ENCODE results near the gene ZSCAN30. TPM values are rescaled to one million over a fixed set of nuclear protein-coding genes. Genes with fewer than 3 reads are reported as not detected.
A peak's percentile ranks its signal among the peaks of the same experiment; 100 is the strongest.

The ZSCAN30 gene
- total and polyA plus RNA-seq, 9 of the 15 experiments (the other 6 are each of a cell fraction or from before 2014, with no cell fraction given): 4.6 to 13.6 (median 10.8) TPM

DNA sequence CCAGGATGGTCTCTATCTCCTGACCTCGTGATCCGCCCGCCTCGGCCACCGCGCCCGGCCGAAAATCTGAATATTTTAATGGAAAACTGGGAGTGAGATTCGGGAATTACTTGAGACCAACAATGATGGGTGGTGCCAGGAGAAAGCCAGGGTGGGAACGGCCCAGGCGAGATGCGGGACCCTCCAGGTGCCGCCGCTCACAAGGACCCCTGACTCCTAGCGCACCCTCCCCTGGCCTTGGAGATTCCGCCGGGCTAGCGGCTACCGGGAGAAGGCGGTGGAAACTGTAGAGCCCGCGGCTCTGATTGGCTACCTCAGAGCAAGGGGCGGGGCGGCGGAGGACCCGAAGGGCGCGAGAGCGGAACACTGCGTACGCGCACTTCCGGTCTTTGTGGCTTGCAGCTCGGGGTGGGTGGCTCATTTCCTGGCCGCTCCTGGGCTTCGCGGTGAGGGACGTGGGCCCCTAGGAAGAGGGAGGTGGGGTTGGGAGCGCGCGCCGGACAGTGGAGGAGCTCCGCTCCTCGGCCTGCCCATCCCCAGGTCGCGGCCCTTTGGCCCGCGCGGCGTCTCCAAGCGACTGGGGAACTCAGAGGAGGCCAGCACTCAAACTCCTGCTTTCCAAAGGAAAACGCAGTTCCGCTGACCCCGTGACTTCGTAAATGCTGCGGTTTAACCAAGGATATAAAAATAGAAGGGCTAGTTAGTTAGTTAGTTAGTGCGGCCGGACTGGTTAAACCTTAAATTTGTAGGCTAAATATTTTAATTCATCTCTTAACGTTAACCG, 49.2 kb downstream of the ZSCAN30 start, which contains the start of gene ZNF397 (continued):
- TF ChIP-seq, protein P1, sequence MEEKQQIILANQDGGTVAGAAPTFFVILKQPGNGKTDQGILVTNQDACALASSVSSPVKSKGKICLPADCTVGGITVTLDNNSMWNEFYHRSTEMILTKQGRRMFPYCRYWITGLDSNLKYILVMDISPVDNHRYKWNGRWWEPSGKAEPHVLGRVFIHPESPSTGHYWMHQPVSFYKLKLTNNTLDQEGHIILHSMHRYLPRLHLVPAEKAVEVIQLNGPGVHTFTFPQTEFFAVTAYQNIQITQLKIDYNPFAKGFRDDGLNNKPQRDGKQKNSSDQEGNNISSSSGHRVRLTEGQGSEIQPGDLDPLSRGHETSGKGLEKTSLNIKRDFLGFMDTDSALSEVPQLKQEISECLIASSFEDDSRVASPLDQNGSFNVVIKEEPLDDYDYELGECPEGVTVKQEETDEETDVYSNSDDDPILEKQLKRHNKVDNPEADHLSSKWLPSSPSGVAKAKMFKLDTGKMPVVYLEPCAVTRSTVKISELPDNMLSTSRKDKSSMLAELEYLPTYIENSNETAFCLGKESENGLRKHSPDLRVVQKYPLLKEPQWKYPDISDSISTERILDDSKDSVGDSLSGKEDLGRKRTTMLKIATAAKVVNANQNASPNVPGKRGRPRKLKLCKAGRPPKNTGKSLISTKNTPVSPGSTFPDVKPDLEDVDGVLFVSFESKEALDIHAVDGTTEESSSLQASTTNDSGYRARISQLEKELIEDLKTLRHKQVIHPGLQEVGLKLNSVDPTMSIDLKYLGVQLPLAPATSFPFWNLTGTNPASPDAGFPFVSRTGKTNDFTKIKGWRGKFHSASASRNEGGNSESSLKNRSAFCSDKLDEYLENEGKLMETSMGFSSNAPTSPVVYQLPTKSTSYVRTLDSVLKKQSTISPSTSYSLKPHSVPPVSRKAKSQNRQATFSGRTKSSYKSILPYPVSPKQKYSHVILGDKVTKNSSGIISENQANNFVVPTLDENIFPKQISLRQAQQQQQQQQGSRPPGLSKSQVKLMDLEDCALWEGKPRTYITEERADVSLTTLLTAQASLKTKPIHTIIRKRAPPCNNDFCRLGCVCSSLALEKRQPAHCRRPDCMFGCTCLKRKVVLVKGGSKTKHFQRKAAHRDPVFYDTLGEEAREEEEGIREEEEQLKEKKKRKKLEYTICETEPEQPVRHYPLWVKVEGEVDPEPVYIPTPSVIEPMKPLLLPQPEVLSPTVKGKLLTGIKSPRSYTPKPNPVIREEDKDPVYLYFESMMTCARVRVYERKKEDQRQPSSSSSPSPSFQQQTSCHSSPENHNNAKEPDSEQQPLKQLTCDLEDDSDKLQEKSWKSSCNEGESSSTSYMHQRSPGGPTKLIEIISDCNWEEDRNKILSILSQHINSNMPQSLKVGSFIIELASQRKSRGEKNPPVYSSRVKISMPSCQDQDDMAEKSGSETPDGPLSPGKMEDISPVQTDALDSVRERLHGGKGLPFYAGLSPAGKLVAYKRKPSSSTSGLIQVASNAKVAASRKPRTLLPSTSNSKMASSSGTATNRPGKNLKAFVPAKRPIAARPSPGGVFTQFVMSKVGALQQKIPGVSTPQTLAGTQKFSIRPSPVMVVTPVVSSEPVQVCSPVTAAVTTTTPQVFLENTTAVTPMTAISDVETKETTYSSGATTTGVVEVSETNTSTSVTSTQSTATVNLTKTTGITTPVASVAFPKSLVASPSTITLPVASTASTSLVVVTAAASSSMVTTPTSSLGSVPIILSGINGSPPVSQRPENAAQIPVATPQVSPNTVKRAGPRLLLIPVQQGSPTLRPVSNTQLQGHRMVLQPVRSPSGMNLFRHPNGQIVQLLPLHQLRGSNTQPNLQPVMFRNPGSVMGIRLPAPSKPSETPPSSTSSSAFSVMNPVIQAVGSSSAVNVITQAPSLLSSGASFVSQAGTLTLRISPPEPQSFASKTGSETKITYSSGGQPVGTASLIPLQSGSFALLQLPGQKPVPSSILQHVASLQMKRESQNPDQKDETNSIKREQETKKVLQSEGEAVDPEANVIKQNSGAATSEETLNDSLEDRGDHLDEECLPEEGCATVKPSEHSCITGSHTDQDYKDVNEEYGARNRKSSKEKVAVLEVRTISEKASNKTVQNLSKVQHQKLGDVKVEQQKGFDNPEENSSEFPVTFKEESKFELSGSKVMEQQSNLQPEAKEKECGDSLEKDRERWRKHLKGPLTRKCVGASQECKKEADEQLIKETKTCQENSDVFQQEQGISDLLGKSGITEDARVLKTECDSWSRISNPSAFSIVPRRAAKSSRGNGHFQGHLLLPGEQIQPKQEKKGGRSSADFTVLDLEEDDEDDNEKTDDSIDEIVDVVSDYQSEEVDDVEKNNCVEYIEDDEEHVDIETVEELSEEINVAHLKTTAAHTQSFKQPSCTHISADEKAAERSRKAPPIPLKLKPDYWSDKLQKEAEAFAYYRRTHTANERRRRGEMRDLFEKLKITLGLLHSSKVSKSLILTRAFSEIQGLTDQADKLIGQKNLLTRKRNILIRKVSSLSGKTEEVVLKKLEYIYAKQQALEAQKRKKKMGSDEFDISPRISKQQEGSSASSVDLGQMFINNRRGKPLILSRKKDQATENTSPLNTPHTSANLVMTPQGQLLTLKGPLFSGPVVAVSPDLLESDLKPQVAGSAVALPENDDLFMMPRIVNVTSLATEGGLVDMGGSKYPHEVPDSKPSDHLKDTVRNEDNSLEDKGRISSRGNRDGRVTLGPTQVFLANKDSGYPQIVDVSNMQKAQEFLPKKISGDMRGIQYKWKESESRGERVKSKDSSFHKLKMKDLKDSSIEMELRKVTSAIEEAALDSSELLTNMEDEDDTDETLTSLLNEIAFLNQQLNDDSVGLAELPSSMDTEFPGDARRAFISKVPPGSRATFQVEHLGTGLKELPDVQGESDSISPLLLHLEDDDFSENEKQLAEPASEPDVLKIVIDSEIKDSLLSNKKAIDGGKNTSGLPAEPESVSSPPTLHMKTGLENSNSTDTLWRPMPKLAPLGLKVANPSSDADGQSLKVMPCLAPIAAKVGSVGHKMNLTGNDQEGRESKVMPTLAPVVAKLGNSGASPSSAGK (IDR thresholded peaks at IDR 0.05): peak; percentile 65
- TF ChIP-seq, protein P2, sequence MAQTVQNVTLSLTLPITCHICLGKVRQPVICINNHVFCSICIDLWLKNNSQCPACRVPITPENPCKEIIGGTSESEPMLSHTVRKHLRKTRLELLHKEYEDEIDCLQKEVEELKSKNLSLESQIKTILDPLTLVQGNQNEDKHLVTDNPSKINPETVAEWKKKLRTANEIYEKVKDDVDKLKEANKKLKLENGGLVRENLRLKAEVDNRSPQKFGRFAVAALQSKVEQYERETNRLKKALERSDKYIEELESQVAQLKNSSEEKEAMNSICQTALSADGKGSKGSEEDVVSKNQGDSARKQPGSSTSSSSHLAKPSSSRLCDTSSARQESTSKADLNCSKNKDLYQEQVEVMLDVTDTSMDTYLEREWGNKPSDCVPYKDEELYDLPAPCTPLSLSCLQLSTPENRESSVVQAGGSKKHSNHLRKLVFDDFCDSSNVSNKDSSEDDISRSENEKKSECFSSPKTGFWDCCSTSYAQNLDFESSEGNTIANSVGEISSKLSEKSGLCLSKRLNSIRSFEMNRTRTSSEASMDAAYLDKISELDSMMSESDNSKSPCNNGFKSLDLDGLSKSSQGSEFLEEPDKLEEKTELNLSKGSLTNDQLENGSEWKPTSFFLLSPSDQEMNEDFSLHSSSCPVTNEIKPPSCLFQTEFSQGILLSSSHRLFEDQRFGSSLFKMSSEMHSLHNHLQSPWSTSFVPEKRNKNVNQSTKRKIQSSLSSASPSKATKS (CRISPR knock-in tag; IDR thresholded peaks at IDR 0.05): no peak
- peak; percentile 91 for TF ChIP-seq SMAD1 (IDR thresholded peaks at IDR 0.05; ENCODE audit: low read depth, low read length, partially characterized antibody)
- TF ChIP-seq HOXB6 (CRISPR knock-in tag; IDR thresholded peaks at IDR 0.05; ENCODE audit: borderline replicate concordance): no peak
- TF ChIP-seq, protein P3, sequence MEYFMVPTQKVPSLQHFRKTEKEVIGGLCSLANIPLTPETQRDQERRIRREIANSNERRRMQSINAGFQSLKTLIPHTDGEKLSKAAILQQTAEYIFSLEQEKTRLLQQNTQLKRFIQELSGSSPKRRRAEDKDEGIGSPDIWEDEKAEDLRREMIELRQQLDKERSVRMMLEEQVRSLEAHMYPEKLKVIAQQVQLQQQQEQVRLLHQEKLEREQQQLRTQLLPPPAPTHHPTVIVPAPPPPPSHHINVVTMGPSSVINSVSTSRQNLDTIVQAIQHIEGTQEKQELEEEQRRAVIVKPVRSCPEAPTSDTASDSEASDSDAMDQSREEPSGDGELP (CRISPR knock-in tag; IDR thresholded peaks at IDR 0.05; ENCODE audit: borderline replicate concordance): peak; percentile 77
- TF ChIP-seq TEAD4 (IDR thresholded peaks at IDR 0.05; ENCODE audit: low read length): peak; percentile 34; the same call in 1 of the 2 replicates
- TF ChIP-seq TEAD4 (CRISPR knock-in tag; IDR thresholded peaks at IDR 0.05; ENCODE audit: borderline replicate concordance): no peak
- peak; percentile 90 for TF ChIP-seq POLR2H (tag; IDR thresholded peaks at IDR 0.05; ENCODE audit: low read depth)
- peak; percentile 52 for TF ChIP-seq SOX6 (IDR thresholded peaks at IDR 0.05)

All from K562 (cell line).